ENCODE measurements around the gene CTAGE8. TPM values are rescaled to one million over a fixed set of nuclear protein-coding genes. Genes with fewer than 3 reads are reported as not detected.

CTAGE8 gene
- total and polyA plus RNA-seq, 2 donors (not counting 1 experiment from before 2014, with no cell fraction given): 0.43 to 0.83 TPM

Other genes with a start within 250 kb of the CTAGE8 start
- gene OR2A5, start 220.3 kb downstream of the CTAGE8 start, total RNA-seq: not detected in 2 replicates
- not detected in 2 replicates for gene OR2A5, start 220.3 kb downstream of the CTAGE8 start, polyA plus RNA-seq
- gene OR2A25, start 199.5 kb downstream of the CTAGE8 start, total RNA-seq: not detected in 2 replicates
- gene OR2A25, start 199.5 kb downstream of the CTAGE8 start, polyA plus RNA-seq: not detected in 2 replicates
- not detected in 2 replicates for gene OR2A12, start 183.0 kb downstream of the CTAGE8 start, total RNA-seq
- gene OR2A12, start 183.0 kb downstream of the CTAGE8 start, polyA plus RNA-seq: not detected in 2 replicates
- gene OR2A2, start 159.7 kb downstream of the CTAGE8 start, total RNA-seq: not detected in 2 replicates
- gene OR2A2, start 159.7 kb downstream of the CTAGE8 start, polyA plus RNA-seq: not detected in 2 replicates
- gene OR2A14, start 146.1 kb downstream of the CTAGE8 start, total RNA-seq: not detected in 2 replicates
- not detected in 2 replicates for gene OR2A14, start 146.1 kb downstream of the CTAGE8 start, polyA plus RNA-seq
- gene CTAGE4, start 85.8 kb downstream of the CTAGE8 start, total RNA-seq: 0.17 and 1.0 TPM in 2 replicates
- gene CTAGE4, start 85.8 kb downstream of the CTAGE8 start, polyA plus RNA-seq: 0.58 TPM in 1 of 2 replicates, not detected in the other
- gene ARHGEF35, start 73.5 kb downstream of the CTAGE8 start, total RNA-seq: 0.51 and 5.4 TPM in 2 replicates
- gene ARHGEF35, start 73.5 kb downstream of the CTAGE8 start, polyA plus RNA-seq: 1.1 and 1.9 TPM in 2 replicates
- under 0.01 TPM in 1 of 2 replicates, not detected in the other for gene OR2A42, start 29.7 kb downstream of the CTAGE8 start, total RNA-seq
- gene OR2A42, start 29.7 kb downstream of the CTAGE8 start, polyA plus RNA-seq: 0.02 and 0.06 TPM in 2 replicates
- 0.26 and 0.50 TPM in 2 replicates for gene OR2A7, start 4.5 kb downstream of the CTAGE8 start, total RNA-seq
- 0.39 and 0.45 TPM in 2 replicates for gene OR2A7, start 4.5 kb downstream of the CTAGE8 start, polyA plus RNA-seq
- under 0.01 and 0.17 TPM in 2 replicates for gene OR2A1, start 43.1 kb upstream of the CTAGE8 start, total RNA-seq
- gene OR2A1, start 43.1 kb upstream of the CTAGE8 start, polyA plus RNA-seq: 0.07 TPM in 1 of 2 replicates, not detected in the other
- 3.0 and 3.9 TPM in 2 replicates for gene ARHGEF5, start 86.1 kb upstream of the CTAGE8 start, total RNA-seq
- 3.1 and 4.7 TPM in 2 replicates for gene ARHGEF5, start 86.1 kb upstream of the CTAGE8 start, polyA plus RNA-seq
- gene NOBOX, start 134.4 kb upstream of the CTAGE8 start, total RNA-seq: not detected in 2 replicates
- not detected in 2 replicates for gene NOBOX, start 134.4 kb upstream of the CTAGE8 start, polyA plus RNA-seq

Measured in fibroblast of lung (primary cell).